Measurements from ENCODE around the gene HM13. TPM values are rescaled to one million over a fixed set of nuclear protein-coding genes. Genes with fewer than 3 reads are reported as not detected.

Gene HM13
- total and polyA plus RNA-seq, 2 of the 13 experiments (the other 11 are each of a cell fraction or from before 2014, with no cell fraction given), result 118 to 243 TPM

GRCh38 chr20:31572701-31573554 is 58.7 kb downstream of the HM13 start (continued):
- peak; percentile 97 for TF ChIP-seq SP5 (CRISPR knock-in tag; IDR thresholded peaks at IDR 0.05; ENCODE audit: borderline replicate concordance, low read depth)
- TF ChIP-seq ZNF143 (CRISPR knock-in tag; IDR thresholded peaks at IDR 0.05), result peak; percentile 72; the same call in 1 of the 2 replicates
- peak; percentile 100 for TF ChIP-seq AGO1 (IDR thresholded peaks at IDR 0.05; ENCODE audit: low read depth, low read length, poor library complexity, severe bottlenecking)
- TF ChIP-seq, protein P1, sequence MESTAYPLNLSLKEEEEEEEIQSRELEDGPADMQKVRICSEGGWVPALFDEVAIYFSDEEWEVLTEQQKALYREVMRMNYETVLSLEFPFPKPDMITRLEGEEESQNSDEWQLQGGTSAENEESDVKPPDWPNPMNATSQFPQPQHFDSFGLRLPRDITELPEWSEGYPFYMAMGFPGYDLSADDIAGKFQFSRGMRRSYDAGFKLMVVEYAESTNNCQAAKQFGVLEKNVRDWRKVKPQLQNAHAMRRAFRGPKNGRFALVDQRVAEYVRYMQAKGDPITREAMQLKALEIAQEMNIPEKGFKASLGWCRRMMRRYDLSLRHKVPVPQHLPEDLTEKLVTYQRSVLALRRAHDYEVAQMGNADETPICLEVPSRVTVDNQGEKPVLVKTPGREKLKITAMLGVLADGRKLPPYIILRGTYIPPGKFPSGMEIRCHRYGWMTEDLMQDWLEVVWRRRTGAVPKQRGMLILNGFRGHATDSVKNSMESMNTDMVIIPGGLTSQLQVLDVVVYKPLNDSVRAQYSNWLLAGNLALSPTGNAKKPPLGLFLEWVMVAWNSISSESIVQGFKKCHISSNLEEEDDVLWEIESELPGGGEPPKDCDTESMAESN (CRISPR knock-in tag; conservative IDR thresholded peaks at IDR 0.05), result no peak; the same call in 1 of the 2 replicates
- TF ChIP-seq, protein P2, sequence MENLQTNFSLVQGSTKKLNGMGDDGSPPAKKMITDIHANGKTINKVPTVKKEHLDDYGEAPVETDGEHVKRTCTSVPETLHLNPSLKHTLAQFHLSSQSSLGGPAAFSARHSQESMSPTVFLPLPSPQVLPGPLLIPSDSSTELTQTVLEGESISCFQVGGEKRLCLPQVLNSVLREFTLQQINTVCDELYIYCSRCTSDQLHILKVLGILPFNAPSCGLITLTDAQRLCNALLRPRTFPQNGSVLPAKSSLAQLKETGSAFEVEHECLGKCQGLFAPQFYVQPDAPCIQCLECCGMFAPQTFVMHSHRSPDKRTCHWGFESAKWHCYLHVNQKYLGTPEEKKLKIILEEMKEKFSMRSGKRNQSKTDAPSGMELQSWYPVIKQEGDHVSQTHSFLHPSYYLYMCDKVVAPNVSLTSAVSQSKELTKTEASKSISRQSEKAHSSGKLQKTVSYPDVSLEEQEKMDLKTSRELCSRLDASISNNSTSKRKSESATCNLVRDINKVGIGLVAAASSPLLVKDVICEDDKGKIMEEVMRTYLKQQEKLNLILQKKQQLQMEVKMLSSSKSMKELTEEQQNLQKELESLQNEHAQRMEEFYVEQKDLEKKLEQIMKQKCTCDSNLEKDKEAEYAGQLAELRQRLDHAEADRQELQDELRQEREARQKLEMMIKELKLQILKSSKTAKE (CRISPR knock-in tag; IDR thresholded peaks at IDR 0.05; ENCODE audit: borderline replicate concordance), result peak; percentile 99
- peak; percentile 33; the same call in 1 of the 2 replicates for TF ChIP-seq CHD4 (IDR thresholded peaks at IDR 0.05; ENCODE audit: borderline replicate concordance, low read length)
- TF ChIP-seq ESRRA (CRISPR knock-in tag; IDR thresholded peaks at IDR 0.05; ENCODE audit: low read depth), result peak; percentile 23
- peak; percentile 96 for TF ChIP-seq REPIN1 (CRISPR knock-in tag; IDR thresholded peaks at IDR 0.05; ENCODE audit: borderline replicate concordance, low read depth)
- peak; percentile 90 for TF ChIP-seq NKX3-1 (CRISPR knock-in tag; IDR thresholded peaks at IDR 0.05)
- TF ChIP-seq POGZ (CRISPR knock-in tag; IDR thresholded peaks at IDR 0.05), result peak; percentile 64; the same call in 1 of the 2 replicates
- TF ChIP-seq KDM6A (CRISPR knock-in tag; IDR thresholded peaks at IDR 0.05; ENCODE audit: low read depth), result peak; percentile 82
- peak; percentile 75; the same call in 1 of the 2 replicates for TF ChIP-seq TBX3 (IDR thresholded peaks at IDR 0.05; ENCODE audit: borderline replicate concordance)
- TF ChIP-seq SETDB1 (CRISPR knock-in tag; IDR thresholded peaks at IDR 0.05; ENCODE audit: borderline replicate concordance), result no peak
- TF ChIP-seq HMGA1 (CRISPR knock-in tag; conservative IDR thresholded peaks at IDR 0.05), result no peak
- TF ChIP-seq ZNF138 (CRISPR knock-in tag; IDR thresholded peaks at IDR 0.05; ENCODE audit: low read depth), result peak; percentile 20; the same call in 1 of the 2 replicates
- peak; percentile 89; the same call in 1 of the 2 replicates for TF ChIP-seq PCBP1 (IDR thresholded peaks at IDR 0.05; ENCODE audit: borderline replicate concordance, low read depth, low read length)
- TF ChIP-seq WIZ (CRISPR knock-in tag; IDR thresholded peaks at IDR 0.05), result peak; percentile 4; the same call in 1 of the 2 replicates
- TF ChIP-seq ZBTB42 (CRISPR knock-in tag; IDR thresholded peaks at IDR 0.05), result 0 out of 2 replicates have a peak, but pooled peaks have one; percentile 17
- TF ChIP-seq ZNF572 (CRISPR knock-in tag; IDR thresholded peaks at IDR 0.05), result no peak
- peak; percentile 87 for TF ChIP-seq HMG20A (CRISPR knock-in tag; IDR thresholded peaks at IDR 0.05; ENCODE audit: borderline replicate concordance)
- peak; percentile 98 for TF ChIP-seq NFE2L1 (CRISPR knock-in tag; IDR thresholded peaks at IDR 0.05; ENCODE audit: borderline replicate concordance)
- peak; percentile 80 for TF ChIP-seq SOX5 (CRISPR knock-in tag; IDR thresholded peaks at IDR 0.05; ENCODE audit: borderline replicate concordance)
- TF ChIP-seq ZNF335 (CRISPR knock-in tag; IDR thresholded peaks at IDR 0.05), result peak; percentile 89; the same call in 1 of the 2 replicates
- TF ChIP-seq TARDBP (CRISPR knock-in tag; IDR thresholded peaks at IDR 0.05), result peak; percentile 99
- TF ChIP-seq ZNF343 (CRISPR knock-in tag; IDR thresholded peaks at IDR 0.05), result peak; percentile 94
- peak; percentile 95 for TF ChIP-seq ZNF468 (CRISPR knock-in tag; IDR thresholded peaks at IDR 0.05)
- peak; percentile 69 for TF ChIP-seq ZNF441 (CRISPR knock-in tag; IDR thresholded peaks at IDR 0.05; ENCODE audit: borderline replicate concordance)
- TF ChIP-seq RXRA (CRISPR knock-in tag; IDR thresholded peaks at IDR 0.05), result peak; percentile 97

All from HepG2 (cell line).